Measurements from ENCODE around the gene PIAS1.

GRCh38 chr15:68085052-68085451, 30.9 kb downstream of the PIAS1 start:
- TF ChIP-seq CTCF (IDR thresholded peaks at IDR 0.05) (no peak), POLR2A (IDR thresholded peaks at IDR 0.05) (no peak)
